HTR-8/SVneo (cell line): ENCODE results near the gene ARNT2.
"Not testable (repeated sequence)": the region's sequence is repeated elsewhere in the genome, so short reads cannot be mapped to it uniquely, and the experiment has no call there.

Experiments used
- DNase-seq: peaks from one replicate; pipeline ENCODE4 v3.0.0; 2011; ENCODE audit warnings: low spot score, mixed read lengths; ENCODE audit not compliant: insufficient read length
- FAIRE-seq: peaks from 2 replicates; lab custom pipeline; 2011; peaks lifted over from hg19 to GRCh38; lab: Jason Lieb, UNC

Gene ARNT2

GRCh38 chr15:80506286-80506893 lies 102.2 kb downstream of the ARNT2 start:
- DNase-seq (no peak), FAIRE-seq (peak; percentile 9)

GRCh38 chr15:80507131-80507530 lies 102.9 kb downstream of the ARNT2 start:
- FAIRE-seq = no peak
- DNase-seq = no peak

GRCh38 chr15:80507638-80508316 lies 103.6 kb downstream of the ARNT2 start:
- FAIRE-seq (no peak), DNase-seq (peak; percentile 24)

- FAIRE-seq = no peak
Observed at GRCh38 chr15:80508783-80509182, 104.6 kb downstream of the ARNT2 start.

GRCh38 chr15:80509800-80510199 lies 105.6 kb downstream of the ARNT2 start:
- DNase-seq (no peak), FAIRE-seq (no peak)

More at GRCh38 chr15:80508783-80509182, 104.6 kb downstream of the ARNT2 start:
- no peak for DNase-seq

GRCh38 chr15:80510985-80511384 lies 106.8 kb downstream of the ARNT2 start:
- not testable (repeated sequence) for FAIRE-seq, DNase-seq

- FAIRE-seq (no peak), DNase-seq (peak; percentile 26)
Observed at GRCh38 chr15:80512726-80513660, 108.8 kb downstream of the ARNT2 start.

- FAIRE-seq (no peak), DNase-seq (no peak)
Observed at GRCh38 chr15:80514071-80514780, 110.0 kb downstream of the ARNT2 start.

- no peak for DNase-seq
- FAIRE-seq = no peak
Observed at GRCh38 chr15:80517290-80517689, 113.1 kb downstream of the ARNT2 start.

GRCh38 chr15:80518522-80518921 lies 114.3 kb downstream of the ARNT2 start:
- FAIRE-seq = no peak
- no peak for DNase-seq

GRCh38 chr15:80523746-80524145 lies 119.6 kb downstream of the ARNT2 start:
- no peak for DNase-seq
- FAIRE-seq = no peak

GRCh38 chr15:80525853-80526252 lies 121.7 kb downstream of the ARNT2 start:
- no peak for FAIRE-seq
- DNase-seq = no peak

- DNase-seq = no peak
Observed at GRCh38 chr15:80526556-80527340, 122.6 kb downstream of the ARNT2 start.

GRCh38 chr15:80527406-80527805 lies 123.2 kb downstream of the ARNT2 start:
- DNase-seq = no peak
- no peak for FAIRE-seq

More at GRCh38 chr15:80526556-80527340, 122.6 kb downstream of the ARNT2 start:
- FAIRE-seq = no peak

- DNase-seq (no peak), FAIRE-seq (no peak)
Observed at GRCh38 chr15:80527961-80528360, 123.8 kb downstream of the ARNT2 start.

- no peak for FAIRE-seq
- DNase-seq = no peak
Observed at GRCh38 chr15:80530737-80531365, 126.7 kb downstream of the ARNT2 start.

- DNase-seq (no peak), FAIRE-seq (no peak)
Observed at GRCh38 chr15:80531388-80531787, 127.2 kb downstream of the ARNT2 start.

GRCh38 chr15:80531796-80532195 lies 127.6 kb downstream of the ARNT2 start:
- no peak for FAIRE-seq
- no peak for DNase-seq

- FAIRE-seq (no peak), DNase-seq (no peak)
Observed at GRCh38 chr15:80533790-80534333, 129.7 kb downstream of the ARNT2 start.
